ENCODE measurements around the gene SLC24A4. TPM values are rescaled to one million over a fixed set of nuclear protein-coding genes. Genes with fewer than 3 reads are reported as not detected.

Gene SLC24A4
- total and polyA plus RNA-seq, 2 experiments from 2014 or later: 0.46 to 0.50 TPM

- Histone ChIP-seq H3K4me1 (ENCODE audit: insufficient read depth) (no peaks in the 10 kb centered on the region), H3K4me3 (no peak overlapping the region), H3K27ac (no peak overlapping the region), H2AFZ (no peak overlapping the region), H4K20me1 (ENCODE audit: insufficient read depth, poor library complexity, severe bottlenecking) (no peaks in the 10 kb centered on the region), H3K9me3 (ENCODE audit: low read depth) (no peaks in the 10 kb centered on the region), H3K27me3 (no peaks in the 10 kb centered on the region), H3K36me3 (replicated peaks; ENCODE audit: insufficient read depth, low read depth) (no peaks in the 10 kb centered on the region), H3K4me2 (no peak overlapping the region), H3K79me2 (no peaks in the 10 kb centered on the region), H3K9me2 (replicated peaks; ENCODE audit: insufficient read depth) (no peaks in the 10 kb centered on the region)
- 68% methylated on average over 21 of the region's 23 CpGs for WGBS (ENCODE audit: low lambda C conversion rate, missing lambda C conversion rate)
- peak; percentile 83 for DNase-seq (ENCODE audit: low spot score)
- no peak for TF ChIP-seq EZH2 (IDR thresholded peaks at IDR 0.05; ENCODE audit: borderline replicate concordance)
- no peak for TF ChIP-seq EZH2phosphoT487 (IDR thresholded peaks at IDR 0.05; ENCODE audit: low read depth, severe bottlenecking, unreplicated experiment)
- TF ChIP-seq CTCF (IDR thresholded peaks at IDR 0.05; ENCODE audit: poor library complexity): peak; percentile 69
Measured at GRCh38 chr14:92456215-92457015, 133.4 kb downstream of the SLC24A4 start.

- Histone ChIP-seq H3K79me2 (no peaks in the 10 kb centered on the region), H3K4me3 (no peak overlapping the region), H2AFZ (no peak overlapping the region), H3K9me3 (ENCODE audit: low read depth) (no peaks in the 10 kb centered on the region), H3K9me2 (replicated peaks; ENCODE audit: insufficient read depth) (no peaks in the 10 kb centered on the region), H4K20me1 (ENCODE audit: insufficient read depth, poor library complexity, severe bottlenecking) (no peaks in the 10 kb centered on the region), H3K4me2 (no peak overlapping the region), H3K27me3 (no peaks in the 10 kb centered on the region), H3K27ac (no peak overlapping the region), H3K4me1 (ENCODE audit: insufficient read depth) (no peaks in the 10 kb centered on the region), H3K36me3 (replicated peaks; ENCODE audit: insufficient read depth, low read depth) (no peaks in the 10 kb centered on the region)
- TF ChIP-seq EZH2 (IDR thresholded peaks at IDR 0.05; ENCODE audit: borderline replicate concordance): no peak
- WGBS (ENCODE audit: low lambda C conversion rate, missing lambda C conversion rate): 88% methylated on average over 5 of the region's 5 CpGs
- DNase-seq (ENCODE audit: low spot score): no peak
Measured at GRCh38 chr14:92457016-92457565, 134.1 kb downstream of the SLC24A4 start.

GRCh38 chr14:92458136-92459029 lies 135.4 kb downstream of the SLC24A4 start:
- Histone ChIP-seq H3K9me3 (ENCODE audit: low read depth) (no peaks in the 10 kb centered on the region), H3K79me2 (no peaks in the 10 kb centered on the region), H3K4me1 (ENCODE audit: insufficient read depth) (no peaks in the 10 kb centered on the region), H3K36me3 (replicated peaks; ENCODE audit: insufficient read depth, low read depth) (no peaks in the 10 kb centered on the region), H4K20me1 (ENCODE audit: insufficient read depth, poor library complexity, severe bottlenecking) (no peaks in the 10 kb centered on the region), H3K27ac (no peak overlapping the region), H3K9me2 (replicated peaks; ENCODE audit: insufficient read depth) (no peaks in the 10 kb centered on the region), H3K4me2 (no peak overlapping the region), H2AFZ (no peak overlapping the region), H3K4me3 (no peak overlapping the region), H3K27me3 (no peaks in the 10 kb centered on the region)
- no peak for TF ChIP-seq EZH2 (IDR thresholded peaks at IDR 0.05; ENCODE audit: borderline replicate concordance)
- no peak for TF ChIP-seq EZH2phosphoT487 (IDR thresholded peaks at IDR 0.05; ENCODE audit: low read depth, severe bottlenecking, unreplicated experiment)
- TF ChIP-seq CTCF (IDR thresholded peaks at IDR 0.05; ENCODE audit: poor library complexity): no peak
- DNase-seq (ENCODE audit: low spot score): no peak
- 94% methylated on average over 17 of the region's 17 CpGs for WGBS (ENCODE audit: low lambda C conversion rate, missing lambda C conversion rate)

Measured in hepatocyte (in vitro differentiated cells).